Testis (tissue), 5 donors: ENCODE data around the gene HRH3. TPM values are rescaled to one million over a fixed set of nuclear protein-coding genes. Genes with fewer than 3 reads are reported as not detected.

Source experiments
- DNase-seq: peaks from one replicate; pipeline ENCODE4 v3.0.0-alpha.2; 2019
- H3K27ac ChIP-seq, 2 donors: fragments of 200-600 bp; sonication (generic); one replicate each; pipeline ENCODE4 v1.5.1; 2019
- H3K27me3 ChIP-seq: fragments of 200-600 bp; sonication (generic); one replicate; pipeline ENCODE4 v1.5.1; 2019
- H3K36me3 ChIP-seq: fragments of 200-600 bp; sonication (generic); one replicate; pipeline ENCODE4 v1.5.1; 2017; ENCODE audit warnings: low read depth; ENCODE audit errors: missing control alignments
- H3K4me1 ChIP-seq: fragments of 200-600 bp; sonication (generic); one replicate; pipeline ENCODE4 v1.5.1; 2019
- H3K4me3 ChIP-seq, 2 donors: fragments of 200-600 bp; sonication (generic); one replicate each; pipeline ENCODE4 v1.5.1; 2017 to 2019
- H3K9me3 ChIP-seq: fragments of 200-600 bp; sonication (generic); one replicate; pipeline ENCODE4 v1.5.1; 2017
- POLR2A ChIP-seq: fragments of 450-650 bp; IDR thresholded peaks from one replicate; pipeline ENCODE4 v1.6.1; 2017; ENCODE audit warnings: antibody characterized with exemption, mild to moderate bottlenecking, moderate library complexity
- WGBS, 2 donors: methylation state at CpG; one replicate each; pipeline ENCODE4 v1.1.5; 2018; 5-methylcytosine and 5-hydroxymethylcytosine counted together
- intact Hi-C: fragments of 100-400 bp; cut with DNase I; formaldehyde crosslinking; loops from one replicate; pipeline ENCODE4 v1.15.1; 2023; ENCODE audit warnings: low total_unique reads
- long read RNA-seq, 2 donors: transcript quantifications; one replicate each; lab custom pipeline, GENCODE V29; 2026
- polyA plus RNA-seq: library from polyadenylated mRNA; stranded (reverse); fragments of 350-450 nt; fragmentation: Illumina TruSeq; extraction: RNeasy Lipid Tissue Mini Kit (QIAGEN cat#74804); gene quantifications from one replicate; pipeline ENCODE4 v1.2.3, GENCODE V29; 2014; ENCODE audit warnings: low read depth, low replicate concordance; ENCODE audit not compliant: insufficient read depth
- total RNA-seq, 2 donors: library from RNA; depleted of rRNA; stranded (reverse); fragments of >200 nt; gene quantifications; one replicate each; pipeline ENCODE4 v1.2.3, GENCODE V29; 2016
- TF ChIP-seq, protein P1 (sequence below), 3 experiments: fragments of 450-650 bp in 2 of 3; fragments of 200-600 bp in 1 of 3; sonication (generic) in 1 of 3; IDR thresholded peaks; one replicate each; pipeline ENCODE4 v1.5.1; 2016 to 2019; ENCODE audit warnings: antibody characterized with exemption in 3 of 3, mild to moderate bottlenecking in 2 of 3, moderate library complexity in 1 of 3

The HRH3 gene
- 1 to 10 TPM; 1.1 to 2.5 TPM for total RNA-seq
- 0.67 TPM for polyA plus RNA-seq
- long read RNA-seq, donor 1 = 0 reads
- long read RNA-seq, donor 2, partial matches to known transcripts = 0 of 1 reads
- long read RNA-seq, donor 2, other reads (novel, unspliced or antisense) = 0 of 1 reads

- intact Hi-C loops = no loop called here
- Histone ChIP-seq H3K27me3 (no peaks in the 10 kb centered on the region), H3K36me3 (no peaks in the 10 kb centered on the region), H3K9me3 (no peaks in the 10 kb centered on the region), H3K4me3 (no peak within 1 kb of the TSS), H3K27ac (no peak within 1 kb of the TSS), H3K4me1 (peaks cover 16% of the 10 kb centered on the region)
- 0% methylated on average over 5 to 18 of the region's 84 CpGs for WGBS, 2 donors
- TF ChIP-seq, protein P1, sequence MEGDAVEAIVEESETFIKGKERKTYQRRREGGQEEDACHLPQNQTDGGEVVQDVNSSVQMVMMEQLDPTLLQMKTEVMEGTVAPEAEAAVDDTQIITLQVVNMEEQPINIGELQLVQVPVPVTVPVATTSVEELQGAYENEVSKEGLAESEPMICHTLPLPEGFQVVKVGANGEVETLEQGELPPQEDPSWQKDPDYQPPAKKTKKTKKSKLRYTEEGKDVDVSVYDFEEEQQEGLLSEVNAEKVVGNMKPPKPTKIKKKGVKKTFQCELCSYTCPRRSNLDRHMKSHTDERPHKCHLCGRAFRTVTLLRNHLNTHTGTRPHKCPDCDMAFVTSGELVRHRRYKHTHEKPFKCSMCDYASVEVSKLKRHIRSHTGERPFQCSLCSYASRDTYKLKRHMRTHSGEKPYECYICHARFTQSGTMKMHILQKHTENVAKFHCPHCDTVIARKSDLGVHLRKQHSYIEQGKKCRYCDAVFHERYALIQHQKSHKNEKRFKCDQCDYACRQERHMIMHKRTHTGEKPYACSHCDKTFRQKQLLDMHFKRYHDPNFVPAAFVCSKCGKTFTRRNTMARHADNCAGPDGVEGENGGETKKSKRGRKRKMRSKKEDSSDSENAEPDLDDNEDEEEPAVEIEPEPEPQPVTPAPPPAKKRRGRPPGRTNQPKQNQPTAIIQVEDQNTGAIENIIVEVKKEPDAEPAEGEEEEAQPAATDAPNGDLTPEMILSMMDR (IDR thresholded peaks at IDR 0.05) = no peak
- no peak for TF ChIP-seq POLR2A
- DNase-seq = peak; percentile 54
Observed at GRCh38 chr20:62219992-62220665, at the start of gene HRH3. Gene HRH3, minus strand, starts transcription at chr20:62220278. Its CDS starts 308 bp downstream, at chr20:62219970.

DNA sequence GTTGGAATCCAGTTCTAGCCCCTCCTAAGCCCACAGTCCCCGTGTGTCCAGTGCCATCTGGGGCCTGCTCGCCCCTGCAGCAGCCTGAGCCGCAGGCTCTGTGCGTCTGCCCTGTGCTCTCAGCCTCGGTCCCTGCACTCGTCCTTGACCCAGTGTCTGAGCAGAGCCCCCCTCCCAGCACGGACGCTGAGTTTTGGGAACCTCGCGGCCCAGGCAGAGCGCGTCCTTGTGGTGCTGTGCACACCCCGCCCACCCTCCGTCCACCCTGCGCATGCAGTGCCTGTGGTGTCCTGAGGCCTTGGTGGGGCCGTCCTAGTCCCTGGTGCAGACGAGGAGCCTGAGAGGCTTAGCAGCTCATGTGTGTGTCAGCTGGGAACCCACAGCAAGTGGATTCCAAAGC is 49.8 kb upstream of the HRH3 start:
- H3K27ac ChIP-seq = no peak overlapping the region
- H3K27me3 ChIP-seq = no peaks in the 10 kb centered on the region
- intact Hi-C loops = no loop called here
- peak; percentile 67 for DNase-seq
- no peak overlapping the region for H3K4me3 ChIP-seq
- peaks cover 24% of the 10 kb centered on the region for H3K4me1 ChIP-seq
- WGBS, 2 donors = 53 to 65% methylated on average over 9 to 17 of the region's 17 CpGs
- no peaks in the 10 kb centered on the region for H3K36me3 ChIP-seq
- no peak for TF ChIP-seq POLR2A
- TF ChIP-seq, protein P1 (IDR thresholded peaks at IDR 0.05) = no peak
- H3K9me3 ChIP-seq = no peaks in the 10 kb centered on the region

GRCh38 chr20:62269378-62269777 is 49.3 kb upstream of the HRH3 start:
- Histone ChIP-seq H3K36me3 (no peaks in the 10 kb centered on the region), H3K9me3 (no peaks in the 10 kb centered on the region), H3K4me3 (no peak overlapping the region), H3K27ac (no peak overlapping the region), H3K4me1 (peaks cover 19% of the 10 kb centered on the region), H3K27me3 (no peaks in the 10 kb centered on the region)
- 37 to 53% methylated on average over 10 to 14 of the region's 14 CpGs for WGBS, 2 donors
- DNase-seq = no peak
- intact Hi-C loops = no loop called here
- TF ChIP-seq POLR2A = no peak
- TF ChIP-seq, protein P1 (IDR thresholded peaks at IDR 0.05) = no peak

DNA sequence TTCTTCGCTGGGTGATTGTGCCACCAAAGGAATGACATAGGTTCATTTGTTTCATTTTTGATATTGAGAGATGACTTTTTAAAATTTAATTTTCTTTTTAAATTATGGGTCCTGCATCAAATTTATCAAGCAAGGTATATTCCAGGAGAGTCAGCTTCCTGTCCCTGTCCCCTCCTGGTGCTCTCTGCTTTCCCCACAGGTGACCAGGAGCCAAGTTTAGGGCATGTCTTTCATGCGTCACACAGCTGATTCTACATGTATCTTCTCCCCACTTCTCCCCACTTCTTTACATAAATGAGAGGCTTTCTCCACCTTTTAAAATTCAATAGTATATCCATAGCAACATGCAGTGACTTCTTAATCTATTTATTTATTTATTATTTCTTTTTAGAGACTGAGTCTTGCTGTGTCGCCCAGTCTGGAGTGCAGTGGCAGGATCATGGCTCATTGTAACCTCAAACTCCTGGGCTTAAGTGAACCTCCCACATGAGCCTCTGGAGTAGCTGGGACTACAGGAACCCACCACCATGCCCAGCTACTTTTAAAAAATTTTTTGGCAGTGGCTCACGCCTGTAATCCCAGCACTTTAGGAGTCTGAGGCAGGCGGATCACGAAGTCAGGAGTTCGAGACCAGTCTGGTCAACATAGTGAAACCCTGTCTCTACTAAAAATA is 48.3 kb upstream of the HRH3 start:
- no peaks in the 10 kb centered on the region for H3K36me3 ChIP-seq
- no peaks in the 10 kb centered on the region for H3K27me3 ChIP-seq
- H3K27ac ChIP-seq = no peak overlapping the region
- TF ChIP-seq, protein P1 (IDR thresholded peaks at IDR 0.05) = no peak
- no peak for TF ChIP-seq POLR2A
- 82 to 84% methylated on average over 7 of the region's 7 CpGs for WGBS, 2 donors
- no peaks in the 10 kb centered on the region for H3K9me3 ChIP-seq
- peaks cover 13% of the 10 kb centered on the region for H3K4me1 ChIP-seq
- H3K4me3 ChIP-seq = no peak overlapping the region
- DNase-seq = no peak
- intact Hi-C loops = no loop called here
